Caco-2 (cell line): ENCODE results near the gene MEX3A. TPM values are rescaled to one million over a fixed set of nuclear protein-coding genes. Genes with fewer than 3 reads are reported as not detected.

ENCODE experiments used
- BruUV-seq: library from RNA; stranded (reverse); fragments of 400-500 nt; replicated peaks from 2 replicates; lab custom pipeline; 2021; lab: Mats Ljungman, UMichigan
- CTCF ChIA-PET: fragments of 300-600 bp; sonication (Branson Sonifier 250); formaldehyde crosslinking; loops from one replicate; lab custom pipeline; 2022; ENCODE audit warnings: antibody characterized with exemption; lab: Charles Lee
- POLR2A ChIA-PET: fragments of 300-600 bp; sonication (Branson Sonifier 250); formaldehyde crosslinking; loops from one replicate; lab custom pipeline; 2022; ENCODE audit warnings: antibody characterized with exemption; lab: Charles Lee
- DNase-seq, 2 experiments: peaks; one replicate each; pipeline versions ENCODE4 v3.0.0 to v3.0.0-alpha.2; 2020 to 2022
- H3K27me3 ChIP-seq: replicated peaks from 2 replicates; pipeline ENCODE4 v1.6.0; 2011; ENCODE audit warnings: low read length; ENCODE audit not compliant: control insufficient read depth, insufficient read depth
- H3K36me3 ChIP-seq: 2 replicates; pipeline ENCODE4 v1.5.1; 2011; ENCODE audit warnings: low read length; ENCODE audit not compliant: control insufficient read depth, insufficient read depth
- H3K4me1 ChIP-seq: fragments of 250-450 bp; sonication (Bioruptor Pico); 2 replicates; pipeline ENCODE4 v1.5.1; 2020; ENCODE audit warnings: mild to moderate bottlenecking
- H3K4me3 ChIP-seq: 2 replicates; pipeline ENCODE4 v1.5.1; 2011; ENCODE audit warnings: low read depth, mild to moderate bottlenecking, control low read depth, low read length
- H3K9me3 ChIP-seq: fragments of 250-450 bp; sonication (Bioruptor Pico); 2 replicates; pipeline ENCODE4 v1.5.1; 2020; ENCODE audit warnings: mild to moderate bottlenecking, moderate library complexity
- H3K27ac Mint-ChIP-seq: one replicate; pipeline ENCODE4 v1.8.0; 2022; ENCODE audit warnings: mixed read lengths; ENCODE audit not compliant: unreplicated experiment
- H3K27me3 Mint-ChIP-seq: one replicate; pipeline ENCODE4 v1.8.0; 2022; ENCODE audit warnings: mixed read lengths; ENCODE audit not compliant: insufficient read depth, unreplicated experiment
- H3K36me3 Mint-ChIP-seq: one replicate; pipeline ENCODE4 v1.8.0; 2022; ENCODE audit warnings: mild to moderate bottlenecking, mixed read lengths; ENCODE audit not compliant: insufficient read depth, unreplicated experiment
- H3K4me1 Mint-ChIP-seq: one replicate; pipeline ENCODE4 v1.8.0; 2022; ENCODE audit warnings: low read depth, mixed read lengths; ENCODE audit not compliant: unreplicated experiment
- H3K4me3 Mint-ChIP-seq: one replicate; pipeline ENCODE4 v1.8.0; 2022; ENCODE audit warnings: mild to moderate bottlenecking, moderate library complexity, mixed read lengths; ENCODE audit not compliant: unreplicated experiment
- H3K9me3 Mint-ChIP-seq: one replicate; pipeline ENCODE4 v1.8.0; 2022; ENCODE audit warnings: mixed read lengths; ENCODE audit not compliant: unreplicated experiment
- CTCF ChIP-seq, 2 experiments: fragments of 200-600 bp in 1 of 2; IDR thresholded peaks; 1 replicate in 1 of 2; 2 replicates in 1 of 2; pipeline versions ENCODE4 v1.5.1 to v1.8.0; 2011 to 2022; ENCODE audit warnings: antibody characterized with exemption in 1 of 2, control low read depth in 1 of 2, inconsistent platforms in 1 of 2, low read depth in 1 of 2, low read length in 1 of 2, mild to moderate bottlenecking in 1 of 2, moderate library complexity in 1 of 2; ENCODE audit not compliant: insufficient read depth in 1 of 2, severe bottlenecking in 1 of 2, unreplicated experiment in 1 of 2
- intact Hi-C: fragments of 100-400 bp; cut with micrococcal nuclease; formaldehyde crosslinking; loops from one replicate; pipeline ENCODE4 v1.10.0; 2022; ENCODE audit not compliant: unreplicated experiment
- total RNA-seq: library from RNA; stranded (reverse); gene quantifications from 2 replicates; pipeline ENCODE4 v1.2.3, GENCODE V29; 2022

MEX3A gene
- total RNA-seq, 1 experiment from 2014 or later: 8.9 TPM

DNA sequence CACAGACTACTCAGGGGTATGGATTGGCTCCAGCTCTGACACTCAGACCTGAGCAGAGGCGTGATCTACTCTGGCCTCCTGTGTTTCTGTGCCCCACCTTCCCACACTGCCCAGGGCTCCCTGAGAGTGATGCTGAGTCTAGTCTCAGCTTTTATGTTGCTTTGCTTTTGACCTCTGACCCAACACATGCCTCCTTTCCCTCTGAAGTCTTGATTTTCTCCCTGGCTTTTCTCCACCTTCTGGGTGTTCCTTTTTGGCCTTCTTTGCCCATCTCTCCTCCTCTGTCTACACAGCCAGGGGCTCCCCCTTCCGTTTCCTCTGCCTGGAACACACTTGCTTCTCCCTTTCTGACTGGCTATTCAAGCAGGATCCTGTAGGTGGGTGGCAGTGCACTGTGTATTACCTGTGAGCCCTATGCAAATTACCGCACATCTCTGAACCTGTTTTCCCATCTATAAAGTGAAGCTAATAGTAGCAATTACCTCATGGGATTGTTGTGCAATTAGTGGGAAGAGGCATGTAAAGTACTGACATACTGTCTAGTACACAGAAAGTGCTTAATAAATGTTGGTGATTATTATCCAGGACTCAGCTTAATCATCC, 13.7 kb upstream of the MEX3A start:
- no peaks in the 10 kb centered on the region; the same call in 1 of the 2 replicates for H3K36me3 ChIP-seq
- TF ChIP-seq CTCF (IDR thresholded peaks at IDR 0.05; ENCODE audit: insufficient read depth in 1 of 2, low read depth in 1 of 2, low read length in 1 of 2, severe bottlenecking in 1 of 2, unreplicated experiment in 1 of 2): no peak
- no peaks in the 10 kb centered on the region for H3K27me3 ChIP-seq
- intact Hi-C loops: loop anchor here (1.0 to 2.0 kb wide), 2 partner anchors 34 to 129 kb away; no protein-coding TSS in a partner anchor
- H3K4me1 Mint-ChIP-seq: peaks cover 28% of the 10 kb centered on the region
- peaks cover 8% of the 10 kb centered on the region for H3K36me3 Mint-ChIP-seq
- H3K4me3 Mint-ChIP-seq: no peak overlapping the region
- no peak for DNase-seq
- CTCF ChIA-PET: interaction anchor here (0.7 to 10.1 kb wide), 8 partner anchors 19 to 130 kb away, joined by 3 to 115 read pairs (median 4); partner anchors contain the start of gene LMNA
- no peaks in the 10 kb centered on the region for H3K9me3 Mint-ChIP-seq
- POLR2A ChIA-PET: interaction anchor here (1.4 kb wide), 1 partner anchor 34 kb away, joined by 4 read pairs; no protein-coding TSS in a partner anchor
- H3K9me3 ChIP-seq: no peaks in the 10 kb centered on the region
- H3K4me1 ChIP-seq: peaks cover 27% of the 10 kb centered on the region
- no TSS peak for BruUV-seq
- no peak overlapping the region for H3K4me3 ChIP-seq
- no peaks in the 10 kb centered on the region for H3K27me3 Mint-ChIP-seq
- H3K27ac Mint-ChIP-seq: peak overlapping the region; percentile 96

- Histone ChIP-seq H3K4me1 (peaks cover 24% of the 10 kb centered on the region), H3K27me3 (no peaks in the 10 kb centered on the region), H3K4me3 (no peak overlapping the region), H3K36me3 (peaks cover 1% of the 10 kb centered on the region; the same call in 1 of the 2 replicates), H3K9me3 (no peaks in the 10 kb centered on the region)
- CTCF ChIA-PET: interaction anchor here (0.8 to 10.1 kb wide), 2 partner anchors 39 to 150 kb away, joined by 5 to 115 read pairs; partner anchors contain the start of gene RXFP4
- Mint-ChIP-seq H3K27me3 (no peaks in the 10 kb centered on the region), H3K9me3 (no peaks in the 10 kb centered on the region), H3K4me3 (no peak overlapping the region), H3K4me1 (peaks cover 29% of the 10 kb centered on the region), H3K27ac (no peak overlapping the region), H3K36me3 (peaks cover 9% of the 10 kb centered on the region)
- BruUV-seq: no TSS peak
- DNase-seq: no peak
- no peak for TF ChIP-seq CTCF (IDR thresholded peaks at IDR 0.05; ENCODE audit: insufficient read depth in 1 of 2, low read depth in 1 of 2, low read length in 1 of 2, severe bottlenecking in 1 of 2, unreplicated experiment in 1 of 2)
- intact Hi-C loops: no loop called here
- POLR2A ChIA-PET: no interaction called here
These were observed 9.3 kb upstream of the MEX3A start for GRCh38 chr1:156091610-156092009.

GRCh38 chr1:156090840-156091188, 8.5 kb upstream of the MEX3A start:
- POLR2A ChIA-PET: no interaction called here
- H3K4me3 ChIP-seq: no peak overlapping the region
- peaks cover 15% of the 10 kb centered on the region for H3K36me3 Mint-ChIP-seq
- intact Hi-C loops: loop anchor here (1.0 kb wide), 1 partner anchor 39 kb away; no protein-coding TSS in a partner anchor
- BruUV-seq: no TSS peak
- peaks cover 29% of the 10 kb centered on the region for H3K4me1 Mint-ChIP-seq
- peaks cover 1% of the 10 kb centered on the region; the same call in 1 of the 2 replicates for H3K36me3 ChIP-seq
- H3K27me3 ChIP-seq: no peaks in the 10 kb centered on the region
- H3K27ac Mint-ChIP-seq: peak overlapping the region; percentile 60
- peak; percentile 86 to 89 for DNase-seq
- H3K4me1 ChIP-seq: peaks cover 24% of the 10 kb centered on the region
- peak; percentile 76 to 92 for TF ChIP-seq CTCF (IDR thresholded peaks at IDR 0.05; ENCODE audit: insufficient read depth in 1 of 2, low read depth in 1 of 2, low read length in 1 of 2, severe bottlenecking in 1 of 2, unreplicated experiment in 1 of 2)
- no peak overlapping the region for H3K4me3 Mint-ChIP-seq
- no peaks in the 10 kb centered on the region for H3K9me3 ChIP-seq
- no peaks in the 10 kb centered on the region for H3K9me3 Mint-ChIP-seq
- CTCF ChIA-PET: interaction anchor here (1.0 to 1.9 kb wide), 5 partner anchors 10 to 134 kb away, joined by 3 to 11 read pairs (median 4); no protein-coding TSS in a partner anchor
- no peaks in the 10 kb centered on the region for H3K27me3 Mint-ChIP-seq
